ENCODE results near the gene FCER2. TPM values are rescaled to one million over a fixed set of nuclear protein-coding genes. Genes with fewer than 3 reads are reported as not detected.

FCER2 gene
- total RNA-seq, 1 experiment from 2014 or later = not detected

GRCh38 chr19:7646426-7646700, 55.6 kb downstream of the FCER2 start:
- no peaks in the 10 kb centered on the region for H3K27me3 ChIP-seq (replicated peaks; ENCODE audit: insufficient read depth, low read depth, low read length, poor library complexity)
- H3K27ac ChIP-seq (ENCODE audit: low read depth, low read length, poor library complexity, severe bottlenecking) = no peak overlapping the region
- no peaks in the 10 kb centered on the region for H3K4me1 ChIP-seq (ENCODE audit: insufficient read depth, low read length, poor library complexity, severe bottlenecking)
- H3K4me3 ChIP-seq (ENCODE audit: low read depth, low read length, poor library complexity, severe bottlenecking) = no peak overlapping the region
- no peaks in the 10 kb centered on the region for H3K9me3 ChIP-seq (ENCODE audit: low read depth, low read length, poor library complexity, severe bottlenecking)
- TF ChIP-seq EZH2 (IDR thresholded peaks at IDR 0.05; ENCODE audit: borderline replicate concordance, low read depth, low read length, poor library complexity, severe bottlenecking) (no peak), CTCF (conservative IDR thresholded peaks at IDR 0.05; ENCODE audit: low read depth, low read length) (no peak)
- no TSS peak for BruUV-seq (replicated peaks)
- H3K36me3 ChIP-seq (ENCODE audit: insufficient read depth, low read length, poor library complexity, severe bottlenecking) = no peaks in the 10 kb centered on the region
- intact Hi-C loops (cut with micrococcal nuclease; ENCODE audit: unreplicated experiment) = no loop called here
- CTCF ChIA-PET = no interaction called here
- POLR2A ChIA-PET (ENCODE audit: low non-redundant PET) = no interaction called here
- no peak for DNase-seq (ENCODE audit: low spot score)

- intact Hi-C loops (cut with micrococcal nuclease; ENCODE audit: unreplicated experiment) = no loop called here
- ChIA-PET POLR2A (ENCODE audit: low non-redundant PET) (no interaction called here), CTCF (no interaction called here)
- no peaks in the 10 kb centered on the region for H3K36me3 ChIP-seq (ENCODE audit: insufficient read depth, low read length, poor library complexity, severe bottlenecking)
- H3K4me1 ChIP-seq (ENCODE audit: insufficient read depth, low read length, poor library complexity, severe bottlenecking) = no peaks in the 10 kb centered on the region
- BruUV-seq (replicated peaks) = no TSS peak
- no peak overlapping the region for H3K4me3 ChIP-seq (ENCODE audit: low read depth, low read length, poor library complexity, severe bottlenecking)
- no peaks in the 10 kb centered on the region for H3K27me3 ChIP-seq (replicated peaks; ENCODE audit: insufficient read depth, low read depth, low read length, poor library complexity)
- H3K27ac ChIP-seq (ENCODE audit: low read depth, low read length, poor library complexity, severe bottlenecking) = no peak overlapping the region
- TF ChIP-seq CTCF (conservative IDR thresholded peaks at IDR 0.05; ENCODE audit: low read depth, low read length) (no peak), EZH2 (IDR thresholded peaks at IDR 0.05; ENCODE audit: borderline replicate concordance, low read depth, low read length, poor library complexity, severe bottlenecking) (no peak)
- H3K9me3 ChIP-seq (ENCODE audit: low read depth, low read length, poor library complexity, severe bottlenecking) = no peaks in the 10 kb centered on the region
- DNase-seq (ENCODE audit: low spot score) = no peak
Observed at GRCh38 chr19:7645656-7646425, 56.1 kb downstream of the FCER2 start.

- Histone ChIP-seq H3K4me1 (ENCODE audit: insufficient read depth, low read length, poor library complexity, severe bottlenecking) (no peaks in the 10 kb centered on the region), H3K36me3 (ENCODE audit: insufficient read depth, low read length, poor library complexity, severe bottlenecking) (no peaks in the 10 kb centered on the region), H3K27me3 (replicated peaks; ENCODE audit: insufficient read depth, low read depth, low read length, poor library complexity) (no peaks in the 10 kb centered on the region), H3K9me3 (ENCODE audit: low read depth, low read length, poor library complexity, severe bottlenecking) (no peaks in the 10 kb centered on the region), H3K4me3 (ENCODE audit: low read depth, low read length, poor library complexity, severe bottlenecking) (no peak overlapping the region), H3K27ac (ENCODE audit: low read depth, low read length, poor library complexity, severe bottlenecking) (no peak overlapping the region)
- TF ChIP-seq EZH2 (IDR thresholded peaks at IDR 0.05; ENCODE audit: borderline replicate concordance, low read depth, low read length, poor library complexity, severe bottlenecking) = no peak
- TF ChIP-seq CTCF (conservative IDR thresholded peaks at IDR 0.05; ENCODE audit: low read depth, low read length) = no peak
- BruUV-seq (replicated peaks) = no TSS peak
- CTCF ChIA-PET = interaction anchor here (1.3 kb wide), 1 partner anchor 77 kb away, joined by 4 read pairs; no protein-coding TSS in a partner anchor
- DNase-seq (ENCODE audit: low spot score) = no peak
- intact Hi-C loops (cut with micrococcal nuclease; ENCODE audit: unreplicated experiment) = no loop called here
- POLR2A ChIA-PET (ENCODE audit: low non-redundant PET) = no interaction called here
Observed at GRCh38 chr19:7645163-7645562, 56.8 kb downstream of the FCER2 start.
